Measurements from ENCODE around the gene SLC12A9.

The SLC12A9 gene

DNA sequence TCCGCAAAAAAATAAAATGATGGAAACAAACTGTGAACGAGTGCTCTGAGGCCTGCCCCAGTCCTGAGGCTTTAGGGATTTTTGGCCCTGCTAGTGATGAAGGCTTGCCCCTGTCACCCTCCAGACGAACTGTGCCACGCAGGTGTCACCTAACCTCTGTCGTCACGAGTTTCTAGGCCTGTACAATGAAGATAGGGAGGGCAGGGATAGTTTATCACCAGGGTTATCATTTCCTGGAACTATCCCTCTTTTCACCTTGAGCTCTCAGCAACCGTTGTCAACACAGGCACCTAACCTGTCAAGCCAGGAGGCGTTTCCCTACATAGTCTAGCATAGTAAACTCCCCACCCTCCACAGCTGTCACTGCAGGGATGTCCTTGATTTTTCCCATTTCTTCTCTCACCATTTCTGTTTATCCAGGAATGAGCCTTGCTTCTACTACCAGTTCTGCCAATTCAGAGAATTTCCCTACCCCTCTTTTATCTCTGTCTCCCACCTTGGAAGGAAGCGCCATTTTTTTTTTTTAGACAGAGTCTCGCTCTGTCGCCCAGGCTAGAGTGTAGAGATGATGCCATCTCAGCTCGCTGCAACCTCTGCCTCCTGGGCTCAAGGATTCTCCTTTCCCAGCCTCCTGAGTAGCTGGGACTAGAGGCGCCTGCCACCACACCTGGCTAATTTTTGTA lies 45.4 kb downstream of the SLC12A9 start:
- Histone ChIP-seq H3K79me2 (ENCODE audit: insufficient read depth, low read length) (no peaks in the 10 kb centered on the region), H3K4me1 (ENCODE audit: insufficient read depth, low read length, poor library complexity, severe bottlenecking) (no peaks in the 10 kb centered on the region)

GRCh38 chr7:100899432-100899831 lies 46.9 kb downstream of the SLC12A9 start:
- TF ChIP-seq, protein P1, sequence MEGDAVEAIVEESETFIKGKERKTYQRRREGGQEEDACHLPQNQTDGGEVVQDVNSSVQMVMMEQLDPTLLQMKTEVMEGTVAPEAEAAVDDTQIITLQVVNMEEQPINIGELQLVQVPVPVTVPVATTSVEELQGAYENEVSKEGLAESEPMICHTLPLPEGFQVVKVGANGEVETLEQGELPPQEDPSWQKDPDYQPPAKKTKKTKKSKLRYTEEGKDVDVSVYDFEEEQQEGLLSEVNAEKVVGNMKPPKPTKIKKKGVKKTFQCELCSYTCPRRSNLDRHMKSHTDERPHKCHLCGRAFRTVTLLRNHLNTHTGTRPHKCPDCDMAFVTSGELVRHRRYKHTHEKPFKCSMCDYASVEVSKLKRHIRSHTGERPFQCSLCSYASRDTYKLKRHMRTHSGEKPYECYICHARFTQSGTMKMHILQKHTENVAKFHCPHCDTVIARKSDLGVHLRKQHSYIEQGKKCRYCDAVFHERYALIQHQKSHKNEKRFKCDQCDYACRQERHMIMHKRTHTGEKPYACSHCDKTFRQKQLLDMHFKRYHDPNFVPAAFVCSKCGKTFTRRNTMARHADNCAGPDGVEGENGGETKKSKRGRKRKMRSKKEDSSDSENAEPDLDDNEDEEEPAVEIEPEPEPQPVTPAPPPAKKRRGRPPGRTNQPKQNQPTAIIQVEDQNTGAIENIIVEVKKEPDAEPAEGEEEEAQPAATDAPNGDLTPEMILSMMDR (conservative IDR thresholded peaks at IDR 0.05; ENCODE audit: low read length) = no peak
- TF ChIP-seq EZH2phosphoT487 (IDR thresholded peaks at IDR 0.05; ENCODE audit: borderline replicate concordance) = no peak
- Histone ChIP-seq H3K9me3 (ENCODE audit: insufficient read depth, low read depth, low read length) (no peaks in the 10 kb centered on the region), H3F3A (ENCODE audit: low read depth) (no peaks in the 10 kb centered on the region), H4K20me1 (ENCODE audit: insufficient read depth, low read length, poor library complexity, severe bottlenecking) (no peaks in the 10 kb centered on the region), H3K4me3 (ENCODE audit: low read length, poor library complexity, severe bottlenecking) (no peak overlapping the region), H3K79me2 (ENCODE audit: insufficient read depth, low read length) (no peaks in the 10 kb centered on the region), H3K27me3 (ENCODE audit: insufficient read depth, low read length, poor library complexity, severe bottlenecking) (no peaks in the 10 kb centered on the region), H3K4me1 (ENCODE audit: insufficient read depth, low read length, poor library complexity, severe bottlenecking) (no peaks in the 10 kb centered on the region), H3K9me2 (replicated peaks; ENCODE audit: low read depth, low read length) (no peaks in the 10 kb centered on the region), H3K36me3 (ENCODE audit: insufficient read depth, low read length) (no peaks in the 10 kb centered on the region), H2AFZ (ENCODE audit: low read length) (no peak overlapping the region), H3K4me2 (ENCODE audit: low read depth, low read length, poor library complexity, severe bottlenecking) (no peak overlapping the region), H3K9ac (ENCODE audit: low read depth, low read length, poor library complexity, severe bottlenecking) (no peak overlapping the region)

More for the DNA sequence above, 45.4 kb downstream of the SLC12A9 start:
- no peak overlapping the region for H2AFZ ChIP-seq (ENCODE audit: low read length)
- H3K4me2 ChIP-seq (ENCODE audit: low read depth, low read length, poor library complexity, severe bottlenecking) = no peak overlapping the region
- no peaks in the 10 kb centered on the region for H3F3A ChIP-seq (ENCODE audit: low read depth)
- no peaks in the 10 kb centered on the region for H3K9me2 ChIP-seq (replicated peaks; ENCODE audit: low read depth, low read length)
- TF ChIP-seq, protein P1 (conservative IDR thresholded peaks at IDR 0.05; ENCODE audit: low read length) = no peak
- TF ChIP-seq EZH2phosphoT487 (IDR thresholded peaks at IDR 0.05; ENCODE audit: borderline replicate concordance) = no peak
- no peaks in the 10 kb centered on the region for H3K27me3 ChIP-seq (ENCODE audit: insufficient read depth, low read length, poor library complexity, severe bottlenecking)
- no peaks in the 10 kb centered on the region for H3K9me3 ChIP-seq (ENCODE audit: insufficient read depth, low read depth, low read length)
- no peak overlapping the region for H3K4me3 ChIP-seq (ENCODE audit: low read length, poor library complexity, severe bottlenecking)
- H3K36me3 ChIP-seq (ENCODE audit: insufficient read depth, low read length) = no peaks in the 10 kb centered on the region
- H4K20me1 ChIP-seq (ENCODE audit: insufficient read depth, low read length, poor library complexity, severe bottlenecking) = no peaks in the 10 kb centered on the region
- H3K9ac ChIP-seq (ENCODE audit: low read depth, low read length, poor library complexity, severe bottlenecking) = no peak overlapping the region

DNA sequence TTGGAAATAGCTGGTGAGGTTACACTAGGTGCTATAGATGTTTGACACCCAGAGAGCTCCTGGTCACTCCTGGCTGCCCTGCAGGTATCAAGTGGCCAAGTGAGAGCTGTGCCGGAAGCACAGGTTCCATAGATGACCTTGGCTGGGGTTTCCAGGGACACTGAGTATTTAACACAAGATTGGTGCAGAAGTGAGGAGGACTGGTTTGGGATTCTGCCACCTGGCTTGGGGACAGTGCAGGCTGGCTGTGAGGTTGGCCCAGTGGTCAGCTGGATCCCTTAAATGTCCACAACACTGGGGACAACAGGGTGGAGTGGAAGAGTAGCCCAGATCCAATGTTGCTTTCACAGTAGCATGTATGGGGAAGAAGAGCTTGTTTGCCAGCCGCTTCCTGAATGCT lies 48.5 kb downstream of the SLC12A9 start:
- H3K79me2 ChIP-seq (ENCODE audit: insufficient read depth, low read length) = no peaks in the 10 kb centered on the region
- no peak overlapping the region for H3K9ac ChIP-seq (ENCODE audit: low read depth, low read length, poor library complexity, severe bottlenecking)
- no peaks in the 10 kb centered on the region for H3K9me2 ChIP-seq (replicated peaks; ENCODE audit: low read depth, low read length)
- H3F3A ChIP-seq (ENCODE audit: low read depth) = no peaks in the 10 kb centered on the region
- H3K4me2 ChIP-seq (ENCODE audit: low read depth, low read length, poor library complexity, severe bottlenecking) = no peak overlapping the region
- TF ChIP-seq EZH2phosphoT487 (IDR thresholded peaks at IDR 0.05; ENCODE audit: borderline replicate concordance) = no peak
- TF ChIP-seq, protein P1 (conservative IDR thresholded peaks at IDR 0.05; ENCODE audit: low read length) = no peak
- no peaks in the 10 kb centered on the region for H3K9me3 ChIP-seq (ENCODE audit: insufficient read depth, low read depth, low read length)
- H3K36me3 ChIP-seq (ENCODE audit: insufficient read depth, low read length) = no peaks in the 10 kb centered on the region
- no peak overlapping the region for H2AFZ ChIP-seq (ENCODE audit: low read length)
- H4K20me1 ChIP-seq (ENCODE audit: insufficient read depth, low read length, poor library complexity, severe bottlenecking) = no peaks in the 10 kb centered on the region
- no peak overlapping the region for H3K4me3 ChIP-seq (ENCODE audit: low read length, poor library complexity, severe bottlenecking)
- no peaks in the 10 kb centered on the region for H3K4me1 ChIP-seq (ENCODE audit: insufficient read depth, low read length, poor library complexity, severe bottlenecking)
- no peaks in the 10 kb centered on the region for H3K27me3 ChIP-seq (ENCODE audit: insufficient read depth, low read length, poor library complexity, severe bottlenecking)

Data from Loucy (cell line).